Effector memory CD8-positive, alpha-beta T cell (primary cell): ENCODE results near the gene OR6B3.

Source experiments
- ATAC-seq: fragments of 150-1000 bp; cut with Tn5 transposase; replicated peaks from 2 replicates; pipeline ENCODE4 v1.10.0; 2021; ENCODE audit warnings: mild to moderate bottlenecking, moderate library complexity
- DNase-seq, 3 experiments: peaks; one replicate each; pipeline ENCODE4 v3.0.0; 2021
- H3K27ac Mint-ChIP-seq, 2 donors: one replicate each; pipeline ENCODE4 v1.8.0; 2022; ENCODE audit warnings: mild to moderate bottlenecking in 2 of 2, mixed read lengths in 2 of 2, moderate library complexity in 2 of 2
- H3K27me3 Mint-ChIP-seq, 2 donors: one replicate each; pipeline ENCODE4 v1.8.0; 2022; ENCODE audit warnings: mixed read lengths in 2 of 2
- H3K36me3 Mint-ChIP-seq: one replicate; pipeline ENCODE4 v1.8.0; 2022; ENCODE audit warnings: mild to moderate bottlenecking, moderate library complexity, mixed read lengths; ENCODE audit not compliant: insufficient read depth
- H3K4me1 Mint-ChIP-seq, 2 donors: one replicate each; pipeline ENCODE4 v1.8.0; 2022; ENCODE audit warnings: low read depth in 2 of 2, mixed read lengths in 2 of 2
- H3K4me3 Mint-ChIP-seq, 2 donors: one replicate each; pipeline ENCODE4 v1.8.0; 2022; ENCODE audit warnings: mild to moderate bottlenecking in 2 of 2, mixed read lengths in 2 of 2, moderate library complexity in 2 of 2
- H3K9me3 Mint-ChIP-seq, 2 donors: one replicate each; pipeline ENCODE4 v1.8.0; 2022; ENCODE audit warnings: mixed read lengths in 2 of 2

The OR6B3 gene

DNA sequence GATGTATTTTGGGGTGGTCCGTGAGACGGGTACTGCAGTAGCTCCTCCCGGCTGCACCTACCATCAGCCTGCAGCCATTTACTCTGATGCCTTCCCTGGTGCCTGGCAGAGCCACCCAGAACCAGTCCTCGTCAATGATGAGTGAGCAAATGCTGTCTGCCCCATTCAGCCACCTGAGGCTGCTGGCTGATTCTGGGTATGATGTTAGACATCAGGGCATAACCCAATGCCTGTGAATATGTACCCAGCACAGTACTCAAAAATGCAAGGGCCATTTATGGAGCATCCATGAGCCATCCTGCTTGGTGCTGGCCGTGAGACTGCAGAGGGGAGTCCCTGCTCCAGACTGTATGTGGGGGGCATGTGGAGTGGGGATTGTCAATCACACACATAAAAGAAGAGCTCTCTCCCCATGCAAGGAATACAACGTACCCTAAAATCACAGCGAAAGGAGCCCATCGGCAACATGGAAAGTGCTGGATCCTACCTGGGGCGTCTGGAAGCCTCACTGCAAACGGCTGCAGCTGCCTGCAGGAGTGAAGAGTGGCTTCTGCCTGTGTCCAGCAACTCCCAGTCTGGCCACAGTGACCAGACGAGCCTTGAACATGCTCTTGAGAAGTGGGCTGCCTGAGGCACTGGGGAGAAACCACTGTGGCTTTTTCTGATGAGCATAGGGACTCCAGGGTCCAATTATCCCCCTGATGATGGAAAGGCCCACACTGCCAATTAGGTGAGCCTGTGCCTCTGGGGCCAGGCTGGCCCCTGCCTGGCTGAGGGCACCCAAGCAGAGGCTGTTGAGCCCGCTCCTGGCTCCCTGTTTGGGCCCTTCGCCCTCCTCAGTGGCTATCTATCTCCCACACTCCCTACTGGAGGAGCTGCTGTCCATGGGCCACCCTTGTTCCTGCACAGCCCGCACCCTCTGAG, 20.7 kb downstream of the OR6B3 start:
- no peak for DNase-seq
- peak overlapping the region in 1 of 2 donors; percentile 49 for H3K27ac Mint-ChIP-seq
- H3K36me3 Mint-ChIP-seq, result no peaks in the 10 kb centered on the region
- H3K4me1 Mint-ChIP-seq, result no peaks in the 10 kb centered on the region
- no peak overlapping the region for H3K4me3 Mint-ChIP-seq
- no peaks in the 10 kb centered on the region for H3K9me3 Mint-ChIP-seq
- ATAC-seq, result no peak
- peaks cover 43 to 64% of the 10 kb centered on the region in 2 donors for H3K27me3 Mint-ChIP-seq

GRCh38 chr2:240030379-240031094, 22.8 kb downstream of the OR6B3 start, which contains the start of gene OR6B2:
Gene OR6B2 (minus strand): TSS chr2:240030429. CDS start chr2:240030429, 0 bp downstream.
- Mint-ChIP-seq H3K4me3 (no peak within 1 kb of the TSS), H3K4me1 (no peaks in the 10 kb centered on the region), H3K9me3 (no peaks in the 10 kb centered on the region), H3K27ac (no peak within 1 kb of the TSS), H3K36me3 (peaks cover 12% of the 10 kb centered on the region), H3K27me3 (peaks cover 37 to 55% of the 10 kb centered on the region in 2 donors)
- no peak for DNase-seq
- ATAC-seq, result no peak

DNA sequence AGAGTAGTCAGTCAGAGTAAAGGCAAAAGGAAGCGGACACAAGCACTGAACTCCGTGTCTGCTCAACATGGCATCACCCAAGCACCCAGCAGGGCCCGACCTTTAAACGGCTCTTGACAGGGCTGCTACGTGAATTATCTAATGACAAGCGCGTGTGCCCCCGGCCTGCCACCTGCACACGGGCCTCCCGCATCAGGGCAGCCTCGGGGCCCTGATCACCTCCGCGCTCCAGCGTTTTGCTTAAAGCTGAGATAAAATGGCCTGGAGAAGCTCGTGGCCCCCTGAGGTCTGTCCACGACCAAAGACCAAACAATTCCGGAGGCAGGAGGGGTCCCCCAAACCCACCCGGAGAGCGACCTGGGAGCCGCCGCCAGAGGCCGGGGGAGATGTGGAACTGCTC, 28.6 kb downstream of the OR6B3 start:
- peak in 1 of 3 experiments; percentile 22 for DNase-seq
- Mint-ChIP-seq H3K4me3 (peak overlapping the region; percentile 93), H3K9me3 (no peaks in the 10 kb centered on the region)

GRCh38 chr2:240023792-240024191, 29.5 kb downstream of the OR6B3 start:
- no peaks in the 10 kb centered on the region for H3K27me3 Mint-ChIP-seq
- peak overlapping the region; percentile 95 for H3K27ac Mint-ChIP-seq
- ATAC-seq, result no peak
- peaks cover 44% of the 10 kb centered on the region for H3K36me3 Mint-ChIP-seq
- no peaks in the 10 kb centered on the region for H3K9me3 Mint-ChIP-seq
- peaks cover 20 to 26% of the 10 kb centered on the region in 2 donors for H3K4me1 Mint-ChIP-seq
- H3K4me3 Mint-ChIP-seq, result peak overlapping the region; percentile 93
- DNase-seq, result no peak

More for the DNA sequence above, 28.6 kb downstream of the OR6B3 start:
- peak; percentile 53 for ATAC-seq
- Mint-ChIP-seq H3K36me3 (peaks cover 38% of the 10 kb centered on the region), H3K27ac (peak overlapping the region; percentile 95), H3K4me1 (peaks cover 16 to 22% of the 10 kb centered on the region in 2 donors), H3K27me3 (peaks cover 0 to 6% of the 10 kb centered on the region in 2 donors)

- DNase-seq (peak; percentile 41 to 54 (median 46)), ATAC-seq (no peak)
- H3K9me3 Mint-ChIP-seq, result no peaks in the 10 kb centered on the region
- H3K36me3 Mint-ChIP-seq, result peaks cover 63% of the 10 kb centered on the region
- no peaks in the 10 kb centered on the region for H3K27me3 Mint-ChIP-seq
- H3K4me1 Mint-ChIP-seq, result peaks cover 29 to 35% of the 10 kb centered on the region in 2 donors
- no peak overlapping the region for H3K4me3 Mint-ChIP-seq
- no peak overlapping the region for H3K27ac Mint-ChIP-seq
These were observed 31.7 kb downstream of the OR6B3 start for GRCh38 chr2:240021488-240022104.

GRCh38 chr2:240018071-240018750, 35.1 kb downstream of the OR6B3 start:
- H3K36me3 Mint-ChIP-seq, result peaks cover 57% of the 10 kb centered on the region
- H3K9me3 Mint-ChIP-seq, result no peaks in the 10 kb centered on the region
- no peak overlapping the region for H3K4me3 Mint-ChIP-seq
- no peak overlapping the region for H3K27ac Mint-ChIP-seq
- DNase-seq (no peak), ATAC-seq (no peak)
- H3K4me1 Mint-ChIP-seq, result peaks cover 24 to 31% of the 10 kb centered on the region in 2 donors
- no peaks in the 10 kb centered on the region for H3K27me3 Mint-ChIP-seq

GRCh38 chr2:240014327-240014726, 39.0 kb downstream of the OR6B3 start:
- H3K36me3 Mint-ChIP-seq, result peaks cover 58% of the 10 kb centered on the region
- H3K27ac Mint-ChIP-seq, result no peak overlapping the region
- H3K27me3 Mint-ChIP-seq, result no peaks in the 10 kb centered on the region
- DNase-seq (no peak), ATAC-seq (no peak)
- H3K4me1 Mint-ChIP-seq, result peaks cover 14 to 21% of the 10 kb centered on the region in 2 donors
- H3K4me3 Mint-ChIP-seq, result no peak overlapping the region
- no peaks in the 10 kb centered on the region for H3K9me3 Mint-ChIP-seq

DNA sequence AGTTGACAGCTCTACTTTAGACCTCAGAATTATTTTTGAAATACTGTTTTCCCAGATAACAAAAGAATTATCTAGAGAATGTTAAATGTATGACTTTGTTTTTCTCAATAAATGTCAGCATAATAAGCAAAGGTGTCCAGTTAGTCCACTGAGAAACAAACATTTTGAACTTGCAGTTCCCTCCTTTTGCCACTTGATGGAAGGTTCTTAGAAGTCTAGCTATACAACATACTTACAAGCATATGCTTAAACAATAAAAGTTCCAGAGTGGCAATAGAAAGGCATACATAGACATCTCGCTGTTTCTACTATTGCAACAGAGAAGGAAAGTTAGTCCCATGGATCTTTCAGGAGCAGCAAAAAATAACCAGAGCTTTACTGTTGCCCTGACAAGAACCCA, 40.0 kb downstream of the OR6B3 start:
- Mint-ChIP-seq H3K27me3 (no peaks in the 10 kb centered on the region), H3K4me3 (no peak overlapping the region), H3K27ac (no peak overlapping the region), H3K9me3 (no peaks in the 10 kb centered on the region), H3K36me3 (peaks cover 53% of the 10 kb centered on the region), H3K4me1 (peaks cover 11 to 16% of the 10 kb centered on the region in 2 donors)
- no peak for DNase-seq
- ATAC-seq, result no peak

DNA sequence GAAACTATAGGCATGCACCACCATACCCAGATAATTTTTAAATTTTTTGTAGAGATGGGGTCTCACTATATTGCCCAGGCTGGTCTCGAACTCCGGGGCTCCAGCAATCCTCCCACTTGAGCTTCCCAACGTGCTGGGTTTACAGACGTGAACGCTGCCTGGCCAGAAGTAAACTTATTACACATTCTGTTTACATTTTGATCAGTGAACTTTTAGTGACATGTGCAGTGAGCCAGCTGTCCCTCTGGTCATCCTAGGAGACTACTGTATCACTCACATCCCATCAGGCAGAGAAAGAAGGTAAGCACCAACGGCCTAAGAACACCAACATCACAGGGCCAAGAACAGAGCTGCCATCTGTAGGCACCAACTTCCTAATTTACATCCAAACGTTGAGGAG, 50.3 kb downstream of the OR6B3 start:
- H3K4me3 Mint-ChIP-seq, result no peak overlapping the region
- no peaks in the 10 kb centered on the region for H3K9me3 Mint-ChIP-seq
- no peak overlapping the region for H3K27ac Mint-ChIP-seq
- ATAC-seq, result no peak
- H3K4me1 Mint-ChIP-seq, result peaks cover 0 to 8% of the 10 kb centered on the region in 2 donors
- no peak for DNase-seq
- H3K36me3 Mint-ChIP-seq, result peaks cover 78% of the 10 kb centered on the region
- no peaks in the 10 kb centered on the region for H3K27me3 Mint-ChIP-seq

GRCh38 chr2:240000671-240001070, 52.6 kb downstream of the OR6B3 start:
- no peak overlapping the region for H3K27ac Mint-ChIP-seq
- no peaks in the 10 kb centered on the region for H3K9me3 Mint-ChIP-seq
- H3K36me3 Mint-ChIP-seq, result peaks cover 59% of the 10 kb centered on the region
- no peak for ATAC-seq
- no peak for DNase-seq
- H3K4me1 Mint-ChIP-seq, result peaks cover 0 to 10% of the 10 kb centered on the region in 2 donors
- H3K4me3 Mint-ChIP-seq, result no peak overlapping the region
- H3K27me3 Mint-ChIP-seq, result no peaks in the 10 kb centered on the region

DNA sequence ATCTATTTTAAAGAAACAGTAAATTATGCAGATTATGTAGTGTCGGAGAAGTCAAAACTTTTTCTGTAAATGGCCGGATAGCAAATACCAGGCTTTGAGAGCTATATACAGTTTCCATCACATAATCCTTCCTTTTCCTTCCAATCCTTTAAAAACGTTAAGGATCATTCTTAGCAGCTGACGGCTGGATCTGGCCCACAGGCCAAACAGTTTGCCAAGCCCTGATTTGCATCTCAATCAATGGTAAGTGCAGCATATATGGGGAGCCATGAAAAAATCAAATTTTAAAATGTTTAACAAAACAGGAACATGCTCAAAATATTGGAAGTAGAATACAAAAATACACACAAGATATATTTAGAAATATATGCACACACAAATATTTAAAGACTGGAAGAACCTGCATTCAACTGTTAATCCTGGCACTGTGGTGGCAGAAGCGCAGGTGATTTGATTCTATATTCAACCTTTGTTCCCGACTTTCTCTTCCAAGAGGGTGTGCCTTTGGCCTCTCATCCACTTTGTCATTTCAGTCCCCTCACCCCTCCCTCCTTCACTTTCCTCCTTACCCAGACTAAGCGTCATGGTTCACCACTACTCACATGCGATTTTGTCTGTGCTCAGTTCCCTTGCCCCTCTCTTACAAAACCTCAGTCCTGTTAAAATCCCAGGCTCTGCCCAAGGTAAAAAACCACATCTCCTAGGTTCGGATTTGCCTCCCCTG, 55.5 kb downstream of the OR6B3 start:
- no peaks in the 10 kb centered on the region for H3K9me3 Mint-ChIP-seq
- H3K27ac Mint-ChIP-seq, result peak overlapping the region in 1 of 2 donors; percentile 36
- DNase-seq, result no peak
- peaks cover 0 to 4% of the 10 kb centered on the region in 2 donors for H3K4me1 Mint-ChIP-seq
- peaks cover 46% of the 10 kb centered on the region for H3K36me3 Mint-ChIP-seq
- no peaks in the 10 kb centered on the region for H3K27me3 Mint-ChIP-seq
- ATAC-seq, result no peak
- H3K4me3 Mint-ChIP-seq, result no peak overlapping the region
